PFSK-1 (cell line): Measurements from ENCODE around the gene ODAD4.

Experiments used
- FOXP2 ChIP-seq: optimal IDR thresholded peaks from 2 replicates; pipeline ENCODE3; 2011; ENCODE audit warnings: borderline replicate concordance, control low read depth, inconsistent platforms; ENCODE audit not compliant: insufficient read depth; ENCODE audit errors: extremely low read length, extremely low read depth
- POLR2AphosphoS5 ChIP-seq: IDR thresholded peaks from 2 replicates; pipeline ENCODE4 v1.6.1; 2012; ENCODE audit warnings: low read depth, mild to moderate bottlenecking, control low read depth, low read length, moderate library complexity
- SIN3A ChIP-seq: IDR thresholded peaks from 2 replicates; pipeline ENCODE4 v1.6.1; 2012; ENCODE audit warnings: mild to moderate bottlenecking, low read length, moderate library complexity, borderline replicate concordance; ENCODE audit not compliant: insufficient read depth
- TAF1 ChIP-seq: IDR thresholded peaks from 2 replicates; pipeline ENCODE4 v1.6.1; 2012; ENCODE audit warnings: low read length, control low read depth, borderline replicate concordance; ENCODE audit not compliant: insufficient read depth
- TF ChIP-seq, protein P1 (sequence below), 2 experiments: IDR thresholded peaks; 2 replicates each; pipeline versions ENCODE4 v1.6.1 to v1.8.0; 2011 to 2012; ENCODE audit warnings: low read depth in 2 of 2, low read length in 2 of 2, control low read depth in 1 of 2, inconsistent platforms in 1 of 2, mild to moderate bottlenecking in 1 of 2, moderate library complexity in 1 of 2; ENCODE audit not compliant: insufficient read depth in 1 of 2

Gene ODAD4

GRCh38 chr17:41919165-41919817 is 11.1 kb upstream of the ODAD4 start:
- TF ChIP-seq TAF1 (no peak), POLR2AphosphoS5 (peak; percentile 9; the same call in 1 of the 2 replicates)

GRCh38 chr17:41919840-41920579 is 10.4 kb upstream of the ODAD4 start:
- TF ChIP-seq POLR2AphosphoS5, result no peak
- no peak for TF ChIP-seq FOXP2
- no peak for TF ChIP-seq TAF1
- TF ChIP-seq, protein P1, sequence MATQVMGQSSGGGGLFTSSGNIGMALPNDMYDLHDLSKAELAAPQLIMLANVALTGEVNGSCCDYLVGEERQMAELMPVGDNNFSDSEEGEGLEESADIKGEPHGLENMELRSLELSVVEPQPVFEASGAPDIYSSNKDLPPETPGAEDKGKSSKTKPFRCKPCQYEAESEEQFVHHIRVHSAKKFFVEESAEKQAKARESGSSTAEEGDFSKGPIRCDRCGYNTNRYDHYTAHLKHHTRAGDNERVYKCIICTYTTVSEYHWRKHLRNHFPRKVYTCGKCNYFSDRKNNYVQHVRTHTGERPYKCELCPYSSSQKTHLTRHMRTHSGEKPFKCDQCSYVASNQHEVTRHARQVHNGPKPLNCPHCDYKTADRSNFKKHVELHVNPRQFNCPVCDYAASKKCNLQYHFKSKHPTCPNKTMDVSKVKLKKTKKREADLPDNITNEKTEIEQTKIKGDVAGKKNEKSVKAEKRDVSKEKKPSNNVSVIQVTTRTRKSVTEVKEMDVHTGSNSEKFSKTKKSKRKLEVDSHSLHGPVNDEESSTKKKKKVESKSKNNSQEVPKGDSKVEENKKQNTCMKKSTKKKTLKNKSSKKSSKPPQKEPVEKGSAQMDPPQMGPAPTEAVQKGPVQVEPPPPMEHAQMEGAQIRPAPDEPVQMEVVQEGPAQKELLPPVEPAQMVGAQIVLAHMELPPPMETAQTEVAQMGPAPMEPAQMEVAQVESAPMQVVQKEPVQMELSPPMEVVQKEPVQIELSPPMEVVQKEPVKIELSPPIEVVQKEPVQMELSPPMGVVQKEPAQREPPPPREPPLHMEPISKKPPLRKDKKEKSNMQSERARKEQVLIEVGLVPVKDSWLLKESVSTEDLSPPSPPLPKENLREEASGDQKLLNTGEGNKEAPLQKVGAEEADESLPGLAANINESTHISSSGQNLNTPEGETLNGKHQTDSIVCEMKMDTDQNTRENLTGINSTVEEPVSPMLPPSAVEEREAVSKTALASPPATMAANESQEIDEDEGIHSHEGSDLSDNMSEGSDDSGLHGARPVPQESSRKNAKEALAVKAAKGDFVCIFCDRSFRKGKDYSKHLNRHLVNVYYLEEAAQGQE (IDR thresholded peaks at IDR 0.05; ENCODE audit: insufficient read depth in 1 of 2, low read depth in 2 of 2, low read length in 2 of 2), result no peak
- TF ChIP-seq SIN3A, result no peak

DNA sequence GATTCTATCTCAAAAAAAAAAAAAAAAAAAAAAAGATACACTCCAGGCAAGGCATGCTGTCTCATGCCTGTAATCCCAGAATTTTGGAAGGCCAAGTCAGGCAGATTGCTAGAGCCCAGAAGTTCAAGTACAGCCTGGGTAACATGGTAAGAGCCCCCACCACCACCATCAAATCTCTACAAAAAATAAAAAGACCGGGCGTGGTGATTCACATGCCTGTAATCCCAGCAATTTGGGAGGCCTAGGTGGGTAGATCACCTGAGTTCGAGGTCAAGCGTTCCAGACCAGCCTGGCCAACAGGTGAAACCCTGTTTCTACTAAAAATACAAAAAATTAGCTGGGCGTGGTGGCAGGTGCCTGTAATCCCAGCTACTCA is 9.8 kb upstream of the ODAD4 start:
- TF ChIP-seq SIN3A, result no peak
- TF ChIP-seq, protein P1 (IDR thresholded peaks at IDR 0.05; ENCODE audit: insufficient read depth in 1 of 2, low read depth in 2 of 2, low read length in 2 of 2), result no peak
- TF ChIP-seq POLR2AphosphoS5, result no peak
- TF ChIP-seq FOXP2, result no peak
- TF ChIP-seq TAF1, result no peak

DNA sequence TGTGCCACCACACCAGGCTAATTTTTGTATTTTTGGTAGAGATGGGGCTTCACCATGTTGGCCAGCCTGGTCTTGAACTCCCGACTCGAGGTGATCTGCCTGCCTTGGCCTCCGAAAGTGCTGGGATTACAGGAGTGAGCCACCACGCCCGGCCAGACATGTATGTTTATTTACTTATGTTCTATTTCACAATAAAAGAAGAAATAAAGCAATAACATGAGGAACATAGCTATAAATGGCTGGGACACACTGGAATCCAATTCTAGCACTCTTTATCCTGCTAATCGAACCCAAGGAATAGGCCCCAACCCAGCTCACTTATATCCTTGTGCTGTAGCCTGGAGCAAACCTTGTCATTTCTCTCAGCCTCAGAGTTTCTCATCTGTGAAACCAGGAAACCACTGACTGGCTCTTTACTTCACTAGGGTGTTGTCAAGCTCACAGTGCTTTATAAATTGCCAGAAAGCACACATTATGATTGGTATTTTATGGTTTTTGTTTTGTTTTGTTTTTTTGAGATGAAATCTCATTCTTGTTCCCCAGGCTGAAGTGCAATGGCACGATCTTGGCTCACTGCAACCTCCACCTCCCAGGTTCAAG is 4.3 kb upstream of the ODAD4 start:
- TF ChIP-seq POLR2AphosphoS5 (no peak), SIN3A (no peak), TAF1 (no peak), FOXP2 (no peak)
- TF ChIP-seq, protein P1 (IDR thresholded peaks at IDR 0.05; ENCODE audit: insufficient read depth in 1 of 2, low read depth in 2 of 2, low read length in 2 of 2), result no peak

- no peak for TF ChIP-seq SIN3A
- TF ChIP-seq, protein P1 (IDR thresholded peaks at IDR 0.05; ENCODE audit: insufficient read depth in 1 of 2, low read depth in 2 of 2, low read length in 2 of 2), result no peak
- TF ChIP-seq FOXP2, result no peak
- TF ChIP-seq POLR2AphosphoS5, result no peak
- no peak for TF ChIP-seq TAF1
Measured at GRCh38 chr17:41928693-41929251, 1.6 kb upstream of the ODAD4 start.
